Measurements from ENCODE around the gene MMP27. TPM values are rescaled to one million over a fixed set of nuclear protein-coding genes. Genes with fewer than 3 reads are reported as not detected.

Gene MMP27
- total RNA-seq, 1 experiment from 2014 or later = not detected

DNA sequence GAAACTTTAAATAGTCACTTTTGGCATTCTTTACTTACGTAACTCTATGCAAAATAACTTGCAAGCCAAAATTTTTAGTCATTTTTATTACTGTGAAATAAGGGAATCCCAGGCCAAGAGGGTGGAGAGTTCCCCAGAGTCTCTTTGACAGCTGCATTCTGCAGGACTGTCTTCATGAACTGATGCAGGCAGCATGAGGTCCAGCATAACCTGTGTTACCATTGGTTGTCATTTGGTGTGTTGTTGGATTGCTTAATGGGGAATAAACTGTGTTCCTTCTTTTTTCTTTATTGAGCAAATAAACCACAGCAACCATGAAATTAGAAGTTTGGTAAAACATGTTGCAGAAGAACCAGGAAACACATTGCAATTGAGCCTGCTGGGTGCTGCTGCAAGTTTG lies 24.6 kb downstream of the MMP27 start:
- Histone ChIP-seq H3K27me3 (ENCODE audit: control insufficient read depth, insufficient read depth, low read length) (no peaks in the 10 kb centered on the region), H3K4me3 (ENCODE audit: low read depth in 2 of 2, low read length in 2 of 2) (no peak overlapping the region), H3K4me1 (ENCODE audit: control insufficient read depth, insufficient read depth, low read length) (no peaks in the 10 kb centered on the region), H3K9me3 (ENCODE audit: control insufficient read depth, insufficient read depth, low read depth, low read length) (no peaks in the 10 kb centered on the region), H3K27ac (ENCODE audit: low read length) (no peak overlapping the region), H3K36me3 (ENCODE audit: control insufficient read depth, insufficient read depth, low read length) (no peaks in the 10 kb centered on the region)
- in situ Hi-C loops (cut with HindIII; ENCODE audit: low pct_unique_long_range_greater_than_20kb, low sequenced_read_pairs) (no loop called here), intact Hi-C loops (cut with micrococcal nuclease; ENCODE audit: unreplicated experiment) (no loop called here)
- DNase-seq (ENCODE audit: low read depth, low spot score) (no peak), ATAC-seq (no peak)
- TF ChIP-seq POLR2AphosphoS5 (IDR thresholded peaks at IDR 0.05; ENCODE audit: low read depth, low read length) = no peak
- no peak for TF ChIP-seq TCF7L2 (IDR thresholded peaks at IDR 0.05; ENCODE audit: low read depth, low read length)
- ChIA-PET CTCF (no interaction called here), POLR2A (no interaction called here)
- BruUV-seq (replicated peaks) = no TSS peak

DNA sequence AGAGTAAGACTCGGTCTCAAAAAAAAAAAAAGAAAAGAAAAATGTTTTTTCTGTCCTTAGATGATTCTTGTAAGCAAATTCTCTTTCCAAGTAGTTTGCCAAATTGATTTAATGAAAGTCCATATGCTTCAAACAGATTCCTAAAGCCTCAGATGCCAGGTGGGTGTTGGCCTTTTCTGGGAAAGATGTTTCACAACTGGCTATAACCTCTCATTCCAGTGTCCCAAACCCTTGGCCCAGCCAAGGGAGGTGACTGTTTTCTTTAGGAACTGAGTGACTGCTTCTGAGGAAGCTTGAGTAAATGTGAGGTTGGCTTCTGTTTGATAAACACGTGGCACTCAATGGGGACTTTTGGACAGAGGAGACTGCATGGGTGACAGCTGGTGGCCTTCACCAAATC lies 27.5 kb downstream of the MMP27 start:
- DNase-seq (ENCODE audit: low read depth, low spot score) (no peak), ATAC-seq (no peak)
- no TSS peak for BruUV-seq (replicated peaks)
- Histone ChIP-seq H3K36me3 (ENCODE audit: control insufficient read depth, insufficient read depth, low read length) (no peaks in the 10 kb centered on the region), H3K9me3 (ENCODE audit: control insufficient read depth, insufficient read depth, low read depth, low read length) (no peaks in the 10 kb centered on the region), H3K4me1 (ENCODE audit: control insufficient read depth, insufficient read depth, low read length) (no peaks in the 10 kb centered on the region), H3K4me3 (ENCODE audit: low read depth in 2 of 2, low read length in 2 of 2) (no peak overlapping the region), H3K27me3 (ENCODE audit: control insufficient read depth, insufficient read depth, low read length) (no peaks in the 10 kb centered on the region), H3K27ac (ENCODE audit: low read length) (no peak overlapping the region)
- in situ Hi-C loops (cut with HindIII; ENCODE audit: low pct_unique_long_range_greater_than_20kb, low sequenced_read_pairs) = no loop called here
- ChIA-PET CTCF (no interaction called here), POLR2A (no interaction called here)
- intact Hi-C loops (cut with micrococcal nuclease; ENCODE audit: unreplicated experiment) = no loop called here
- TF ChIP-seq, protein P1, sequence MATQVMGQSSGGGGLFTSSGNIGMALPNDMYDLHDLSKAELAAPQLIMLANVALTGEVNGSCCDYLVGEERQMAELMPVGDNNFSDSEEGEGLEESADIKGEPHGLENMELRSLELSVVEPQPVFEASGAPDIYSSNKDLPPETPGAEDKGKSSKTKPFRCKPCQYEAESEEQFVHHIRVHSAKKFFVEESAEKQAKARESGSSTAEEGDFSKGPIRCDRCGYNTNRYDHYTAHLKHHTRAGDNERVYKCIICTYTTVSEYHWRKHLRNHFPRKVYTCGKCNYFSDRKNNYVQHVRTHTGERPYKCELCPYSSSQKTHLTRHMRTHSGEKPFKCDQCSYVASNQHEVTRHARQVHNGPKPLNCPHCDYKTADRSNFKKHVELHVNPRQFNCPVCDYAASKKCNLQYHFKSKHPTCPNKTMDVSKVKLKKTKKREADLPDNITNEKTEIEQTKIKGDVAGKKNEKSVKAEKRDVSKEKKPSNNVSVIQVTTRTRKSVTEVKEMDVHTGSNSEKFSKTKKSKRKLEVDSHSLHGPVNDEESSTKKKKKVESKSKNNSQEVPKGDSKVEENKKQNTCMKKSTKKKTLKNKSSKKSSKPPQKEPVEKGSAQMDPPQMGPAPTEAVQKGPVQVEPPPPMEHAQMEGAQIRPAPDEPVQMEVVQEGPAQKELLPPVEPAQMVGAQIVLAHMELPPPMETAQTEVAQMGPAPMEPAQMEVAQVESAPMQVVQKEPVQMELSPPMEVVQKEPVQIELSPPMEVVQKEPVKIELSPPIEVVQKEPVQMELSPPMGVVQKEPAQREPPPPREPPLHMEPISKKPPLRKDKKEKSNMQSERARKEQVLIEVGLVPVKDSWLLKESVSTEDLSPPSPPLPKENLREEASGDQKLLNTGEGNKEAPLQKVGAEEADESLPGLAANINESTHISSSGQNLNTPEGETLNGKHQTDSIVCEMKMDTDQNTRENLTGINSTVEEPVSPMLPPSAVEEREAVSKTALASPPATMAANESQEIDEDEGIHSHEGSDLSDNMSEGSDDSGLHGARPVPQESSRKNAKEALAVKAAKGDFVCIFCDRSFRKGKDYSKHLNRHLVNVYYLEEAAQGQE (IDR thresholded peaks at IDR 0.05; ENCODE audit: insufficient read depth in 1 of 2, low read depth in 2 of 2, low read length in 1 of 2) = no peak

DNA sequence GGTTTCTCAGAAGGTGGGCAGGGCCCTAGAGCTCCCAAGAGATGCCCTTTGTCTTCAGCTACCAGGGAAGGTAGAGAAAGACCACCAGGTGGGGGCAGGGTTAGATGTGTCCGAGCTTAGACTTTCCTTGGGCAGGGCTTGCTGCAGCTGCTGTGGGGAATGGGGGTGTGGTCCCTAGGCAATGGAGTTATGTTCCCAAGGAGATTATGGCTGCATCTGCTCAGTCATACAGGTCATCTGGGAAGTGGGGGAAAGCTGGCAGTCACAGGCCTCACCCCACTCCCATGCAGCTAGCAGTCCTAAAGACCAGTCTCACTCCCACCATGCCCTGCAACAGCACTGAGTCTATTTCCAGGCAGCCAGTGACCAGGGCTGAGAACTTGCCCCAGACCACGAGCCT lies 29.5 kb downstream of the MMP27 start:
- DNase-seq (ENCODE audit: low read depth, low spot score) (no peak), ATAC-seq (no peak)
- no peak for TF ChIP-seq POLR2AphosphoS5 (IDR thresholded peaks at IDR 0.05; ENCODE audit: low read depth, low read length)
- TF ChIP-seq TCF7L2 (IDR thresholded peaks at IDR 0.05; ENCODE audit: low read depth, low read length) = no peak
- no peak for TF ChIP-seq SIN3A (IDR thresholded peaks at IDR 0.05; ENCODE audit: borderline replicate concordance, insufficient read depth, low read depth, low read length)
- TF ChIP-seq, protein P2, sequence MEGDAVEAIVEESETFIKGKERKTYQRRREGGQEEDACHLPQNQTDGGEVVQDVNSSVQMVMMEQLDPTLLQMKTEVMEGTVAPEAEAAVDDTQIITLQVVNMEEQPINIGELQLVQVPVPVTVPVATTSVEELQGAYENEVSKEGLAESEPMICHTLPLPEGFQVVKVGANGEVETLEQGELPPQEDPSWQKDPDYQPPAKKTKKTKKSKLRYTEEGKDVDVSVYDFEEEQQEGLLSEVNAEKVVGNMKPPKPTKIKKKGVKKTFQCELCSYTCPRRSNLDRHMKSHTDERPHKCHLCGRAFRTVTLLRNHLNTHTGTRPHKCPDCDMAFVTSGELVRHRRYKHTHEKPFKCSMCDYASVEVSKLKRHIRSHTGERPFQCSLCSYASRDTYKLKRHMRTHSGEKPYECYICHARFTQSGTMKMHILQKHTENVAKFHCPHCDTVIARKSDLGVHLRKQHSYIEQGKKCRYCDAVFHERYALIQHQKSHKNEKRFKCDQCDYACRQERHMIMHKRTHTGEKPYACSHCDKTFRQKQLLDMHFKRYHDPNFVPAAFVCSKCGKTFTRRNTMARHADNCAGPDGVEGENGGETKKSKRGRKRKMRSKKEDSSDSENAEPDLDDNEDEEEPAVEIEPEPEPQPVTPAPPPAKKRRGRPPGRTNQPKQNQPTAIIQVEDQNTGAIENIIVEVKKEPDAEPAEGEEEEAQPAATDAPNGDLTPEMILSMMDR (IDR thresholded peaks at IDR 0.05) = no peak
- TF ChIP-seq, protein P1 (IDR thresholded peaks at IDR 0.05; ENCODE audit: insufficient read depth in 1 of 2, low read depth in 2 of 2, low read length in 1 of 2) = no peak
- CTCF ChIA-PET = no interaction called here
- no peaks in the 10 kb centered on the region for H3K36me3 ChIP-seq (ENCODE audit: control insufficient read depth, insufficient read depth, low read length)
- BruUV-seq (replicated peaks) = no TSS peak
- intact Hi-C loops (cut with micrococcal nuclease; ENCODE audit: unreplicated experiment) (no loop called here), in situ Hi-C loops (cut with HindIII; ENCODE audit: low pct_unique_long_range_greater_than_20kb, low sequenced_read_pairs) (no loop called here)
- H3K27ac ChIP-seq (ENCODE audit: low read length) = no peak overlapping the region
- H3K9me3 ChIP-seq (ENCODE audit: control insufficient read depth, insufficient read depth, low read depth, low read length) = no peaks in the 10 kb centered on the region
- H3K4me3 ChIP-seq (ENCODE audit: low read depth in 2 of 2, low read length in 2 of 2) = no peak overlapping the region
- POLR2A ChIA-PET = no interaction called here
- H3K4me1 ChIP-seq (ENCODE audit: control insufficient read depth, insufficient read depth, low read length) = no peaks in the 10 kb centered on the region
- H3K27me3 ChIP-seq (ENCODE audit: control insufficient read depth, insufficient read depth, low read length) = no peaks in the 10 kb centered on the region
